Activated effector memory CD4-positive, alpha-beta T cell treated with anti-CD3 and anti-CD28 coated beads, Interleukin-2, amount 50 U/mL, for 16 hours (primary cell): ENCODE data around the gene GPR15LG.
"Not testable (repeated sequence)": the region's sequence is repeated elsewhere in the genome, so short reads cannot be mapped to it uniquely, and the experiment has no call there.

Experiments
- DNase-seq: peaks from one replicate; pipeline ENCODE4 v3.0.0-alpha.2; 2020

Gene GPR15LG

GRCh38 chr10:84173501-84173929 lies at the start of gene GPR15LG:
TSS of gene GPR15LG (plus strand) at chr10:84173801. CDS start at chr10:84173852, 51 bp downstream.
- DNase-seq = no peak

GRCh38 chr10:84125910-84126784 lies 47.5 kb upstream of the GPR15LG start:
- DNase-seq = not testable (repeated sequence)

- DNase-seq = no peak
Measured at GRCh38 chr10:84126785-84127167, 46.8 kb upstream of the GPR15LG start.

- DNase-seq = no peak
Measured at GRCh38 chr10:84135836-84136235, 37.8 kb upstream of the GPR15LG start.

GRCh38 chr10:84137811-84138210 lies 35.8 kb upstream of the GPR15LG start:
- DNase-seq = no peak

GRCh38 chr10:84138478-84139125 lies 35.0 kb upstream of the GPR15LG start:
- peak; percentile 86 for DNase-seq

GRCh38 chr10:84139126-84140035 lies 34.2 kb upstream of the GPR15LG start, which contains the start of gene GHITM:
TSS of gene GHITM (plus strand) at chr10:84139509. CDS start at chr10:84141501, 1,992 bp downstream.
- peak; percentile 100 for DNase-seq

GRCh38 chr10:84140036-84140379 lies 33.6 kb upstream of the GPR15LG start:
- peak; percentile 65 for DNase-seq

- DNase-seq = no peak
Measured at GRCh38 chr10:84147347-84147746, 26.3 kb upstream of the GPR15LG start.

GRCh38 chr10:84148006-84148597 lies 25.5 kb upstream of the GPR15LG start:
- DNase-seq = not testable (repeated sequence)

GRCh38 chr10:84149854-84150253 lies 23.7 kb upstream of the GPR15LG start:
- no peak for DNase-seq

GRCh38 chr10:84152769-84153168 lies 20.8 kb upstream of the GPR15LG start:
- no peak for DNase-seq

- no peak for DNase-seq
Measured at GRCh38 chr10:84155521-84155920, 18.1 kb upstream of the GPR15LG start.

- DNase-seq = no peak
Measured at GRCh38 chr10:84156009-84156408, 17.6 kb upstream of the GPR15LG start.

- DNase-seq = no peak
Measured at GRCh38 chr10:84156768-84157167, 16.8 kb upstream of the GPR15LG start.

GRCh38 chr10:84158061-84158460 lies 15.5 kb upstream of the GPR15LG start:
- DNase-seq = no peak

- DNase-seq = no peak
Measured at GRCh38 chr10:84158550-84158949, 15.1 kb upstream of the GPR15LG start.

GRCh38 chr10:84159076-84159685 lies 14.4 kb upstream of the GPR15LG start:
- DNase-seq = no peak

GRCh38 chr10:84160663-84161362 lies 12.8 kb upstream of the GPR15LG start:
- no peak for DNase-seq

GRCh38 chr10:84163996-84164395 lies 9.6 kb upstream of the GPR15LG start:
- no peak for DNase-seq

GRCh38 chr10:84164442-84164841 lies 9.2 kb upstream of the GPR15LG start:
- DNase-seq = no peak
